Embryonic facial prominence (tissue), 1 donor: ENCODE data around the gene BLOC1S3.

Source experiments
- DNase-seq: peaks from one replicate; pipeline ENCODE4 v3.0.0-alpha.2; 2016; ENCODE audit errors: extremely low spot score

The BLOC1S3 gene

GRCh38 chr19:45146251-45146650 lies 32.3 kb upstream of the BLOC1S3 start:
- no peak for DNase-seq

GRCh38 chr19:45146741-45147205 lies 31.8 kb upstream of the BLOC1S3 start:
- DNase-seq, result no peak

DNA sequence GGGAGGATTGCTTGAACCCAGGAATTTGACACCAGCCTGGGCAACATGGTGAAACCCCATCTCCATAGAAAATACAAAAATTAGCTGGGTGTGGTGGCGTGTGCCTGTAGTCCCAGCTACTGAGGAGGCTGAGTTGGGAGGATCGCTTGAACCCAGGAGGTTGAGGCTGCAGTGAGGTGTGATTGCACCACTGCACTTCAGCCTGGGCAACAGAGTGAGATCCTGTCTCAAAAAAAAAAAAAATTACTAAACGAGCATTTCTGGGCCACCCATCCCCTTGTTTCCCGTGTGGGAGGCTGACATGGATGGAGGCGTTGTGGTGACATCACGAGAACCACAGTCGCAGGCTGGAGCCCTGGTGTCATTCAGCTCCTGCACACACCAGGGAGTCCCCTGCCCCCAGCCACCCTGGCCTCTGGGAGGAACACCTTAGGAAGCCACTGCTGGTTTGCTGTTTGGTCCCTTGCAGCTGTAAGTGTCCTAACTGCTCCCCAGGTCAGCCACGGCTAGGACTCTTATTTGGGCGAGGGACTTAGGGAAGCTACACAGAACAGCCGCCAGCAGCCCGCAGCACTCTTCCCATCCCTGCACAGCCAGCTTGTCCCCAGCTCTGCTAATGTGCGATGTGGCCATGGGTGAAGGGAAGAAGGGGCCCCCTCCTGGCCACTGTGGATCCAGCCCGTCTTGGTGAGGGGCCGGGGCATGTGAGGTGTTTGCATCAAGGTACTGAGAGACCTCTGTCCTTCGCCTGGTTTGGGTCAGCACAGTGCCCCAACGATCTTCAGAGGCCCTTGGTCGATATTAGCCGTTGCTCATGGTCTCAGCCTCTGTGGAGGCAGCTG lies 30.5 kb upstream of the BLOC1S3 start:
- DNase-seq, result no peak

GRCh38 chr19:45149129-45149528 lies 29.5 kb upstream of the BLOC1S3 start:
- DNase-seq, result no peak

DNA sequence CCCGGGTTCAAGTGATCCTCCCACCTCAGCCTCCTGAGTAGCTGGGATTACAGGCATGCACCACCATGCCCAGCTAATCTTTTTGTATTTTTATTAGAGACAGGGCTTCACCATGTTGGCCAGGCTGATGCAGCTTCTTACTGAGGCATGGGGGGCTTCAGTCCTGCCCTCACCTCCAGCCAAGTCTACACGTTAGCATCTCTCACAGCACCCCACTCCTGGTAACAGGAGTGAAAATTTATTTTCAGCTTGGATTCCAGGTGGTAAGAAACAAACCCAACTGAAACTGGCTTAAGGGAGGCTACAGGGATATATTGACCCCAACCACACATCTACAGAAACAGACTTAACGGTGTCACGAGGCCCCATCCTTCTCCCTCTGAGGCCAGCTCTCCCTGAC lies 28.4 kb upstream of the BLOC1S3 start:
- no peak for DNase-seq

GRCh38 chr19:45150751-45151281 lies 27.8 kb upstream of the BLOC1S3 start:
- no peak for DNase-seq

GRCh38 chr19:45151320-45151719 lies 27.3 kb upstream of the BLOC1S3 start:
- DNase-seq, result no peak

GRCh38 chr19:45151821-45152503 lies 26.6 kb upstream of the BLOC1S3 start:
- no peak for DNase-seq

GRCh38 chr19:45152504-45153338 lies 25.9 kb upstream of the BLOC1S3 start:
- DNase-seq, result no peak

DNA sequence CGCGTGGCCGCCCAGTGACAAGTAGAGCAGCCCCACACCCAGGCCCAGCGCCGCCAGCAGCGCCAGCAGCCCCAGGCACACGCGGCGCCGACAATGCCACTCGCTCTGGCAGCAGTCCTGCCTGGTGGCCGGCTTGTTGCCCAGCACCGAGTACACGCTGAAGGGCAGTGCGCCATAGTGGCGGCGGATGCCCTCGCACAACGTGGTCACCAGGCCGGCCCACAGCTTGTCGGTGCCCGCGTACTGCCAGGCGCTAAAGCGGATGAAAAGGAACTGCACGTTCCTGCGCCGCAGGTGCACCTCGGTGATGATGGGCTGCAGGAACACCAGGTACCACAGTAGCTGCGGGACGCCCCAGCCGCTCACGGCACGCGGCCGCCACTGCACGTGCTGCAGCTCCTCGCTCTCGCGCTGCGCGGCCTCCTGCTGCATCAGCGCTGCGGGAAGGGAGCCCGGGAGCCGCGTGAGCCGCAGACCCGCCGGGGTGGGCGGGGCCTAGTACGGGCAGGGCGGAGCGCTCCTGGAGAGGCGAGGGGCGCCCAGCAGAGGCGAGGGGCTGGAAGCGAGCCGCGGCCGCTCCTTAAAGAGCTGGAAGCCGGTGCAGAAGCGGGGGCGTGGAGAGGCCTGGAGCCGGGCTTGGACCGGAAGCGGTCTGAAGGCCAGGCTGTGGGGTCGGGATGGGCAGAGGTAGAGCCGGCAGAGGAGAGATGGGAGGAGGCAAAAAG lies 25.1 kb upstream of the BLOC1S3 start:
- DNase-seq, result no peak

- DNase-seq, result no peak
Observed at GRCh38 chr19:45154064-45154827, 24.3 kb upstream of the BLOC1S3 start.

DNA sequence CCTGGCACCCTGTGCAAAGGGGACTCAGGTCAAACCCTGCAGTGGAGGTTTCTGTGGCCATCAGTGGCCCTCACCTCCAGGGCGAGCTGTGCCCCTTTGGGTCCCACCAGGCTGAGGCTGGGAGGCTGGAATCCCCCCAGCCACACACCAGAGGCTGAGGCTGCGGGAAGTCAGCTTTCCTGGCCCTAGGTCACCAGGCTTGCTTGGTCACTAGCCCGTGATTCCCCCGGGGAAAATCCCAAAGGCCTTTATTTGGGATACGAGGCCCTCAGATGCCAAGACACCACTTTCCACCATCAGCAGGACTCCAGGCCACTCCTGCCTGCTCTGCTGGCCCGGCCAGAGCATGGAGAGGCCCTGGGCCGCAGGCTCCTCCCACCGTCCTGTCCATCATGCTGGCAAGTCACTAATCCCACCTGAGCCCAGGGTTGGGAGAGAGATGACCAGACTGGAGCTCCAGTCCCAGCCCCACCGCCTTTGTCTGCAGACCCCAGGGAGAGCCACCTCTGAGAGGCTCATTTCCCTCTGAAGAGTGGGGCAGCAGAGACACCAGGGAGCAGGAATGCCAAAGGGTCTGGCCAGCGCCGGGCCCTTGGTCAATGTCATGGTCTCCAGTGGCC lies 22.5 kb upstream of the BLOC1S3 start:
- no peak for DNase-seq

- DNase-seq, result no peak
Observed at GRCh38 chr19:45156751-45157150, 21.8 kb upstream of the BLOC1S3 start.

- no peak for DNase-seq
Observed at GRCh38 chr19:45158503-45159209, 19.9 kb upstream of the BLOC1S3 start.

- no peak for DNase-seq
Observed at GRCh38 chr19:45159210-45159970, 19.2 kb upstream of the BLOC1S3 start.

- DNase-seq, result no peak
Observed at GRCh38 chr19:45159971-45160324, 18.6 kb upstream of the BLOC1S3 start.

DNA sequence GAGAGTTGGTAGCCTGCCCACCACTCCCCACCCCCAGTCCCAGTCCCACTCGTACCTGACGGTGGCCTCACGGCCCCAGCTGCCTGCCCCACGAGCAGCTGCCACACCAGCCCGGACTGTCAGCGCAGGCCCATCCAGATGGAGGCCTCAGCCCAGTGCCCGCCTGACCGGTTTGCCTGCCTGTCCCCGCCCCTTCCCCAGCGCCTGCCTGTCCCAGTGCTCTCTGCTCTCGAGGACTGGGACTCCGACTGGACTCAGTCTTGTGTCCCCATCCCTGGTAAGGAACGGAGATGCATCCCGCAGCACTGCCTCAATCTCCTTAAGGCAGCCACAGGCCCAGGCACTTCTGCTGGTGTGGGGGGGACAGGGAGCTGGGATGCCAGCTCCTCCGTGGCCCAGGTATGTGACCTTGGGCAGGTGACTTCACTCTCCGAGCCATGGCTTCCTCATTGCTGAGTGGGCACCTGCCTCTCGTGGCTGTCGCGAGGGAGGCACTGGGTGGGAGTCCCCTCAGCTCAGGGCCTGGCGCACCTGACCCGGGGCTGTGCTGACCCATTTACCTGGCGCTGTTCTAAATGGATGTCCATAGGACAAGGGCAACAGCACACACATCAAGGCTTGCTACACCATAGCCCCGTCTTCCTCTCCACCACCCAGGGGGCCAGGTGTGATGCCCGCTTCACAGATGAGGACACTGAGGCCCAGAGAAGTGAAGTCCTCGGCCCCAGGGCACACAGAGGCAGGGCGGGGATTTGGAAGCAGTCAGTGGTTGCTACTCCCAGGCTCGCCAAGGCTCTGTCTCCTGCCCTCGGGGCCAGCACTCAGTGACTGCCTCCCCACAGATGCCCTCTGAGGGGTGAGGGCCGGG lies 17.5 kb upstream of the BLOC1S3 start, which contains the start of gene NKPD1:
Gene NKPD1 (minus strand): TSS at position 113 of the 868 bp plus-strand sequence. CDS start 832 bp downstream, outside the sequence.
- DNase-seq, result no peak
